Keratinocyte (primary cell): Measurements from ENCODE around the gene TRIM3.

Source experiments
- CTCF ChIP-seq, 3 experiments: IDR thresholded peaks in 1 of 3; conservative IDR thresholded peaks in 1 of 3; optimal IDR thresholded peaks in 1 of 3; 2 replicates in 2 of 3; 3 replicates in 1 of 3; pipeline versions ENCODE3 to v1.5.1; 2011; ENCODE audit warnings: low read length in 3 of 3, mild to moderate bottlenecking in 3 of 3, moderate library complexity in 2 of 3, control low read depth in 1 of 3, inconsistent platforms in 1 of 3; ENCODE audit not compliant: insufficient read depth in 2 of 3; ENCODE audit errors: extremely low read depth in 1 of 3
- EZH2 ChIP-seq: IDR thresholded peaks from one replicate; pipeline ENCODE4 v1.6.1; 2012; ENCODE audit warnings: inconsistent platforms, mild to moderate bottlenecking, low read length, moderate library complexity

- TF ChIP-seq CTCF (optimal IDR thresholded peaks at IDR 0.05 in 1 of 3, IDR thresholded peaks at IDR 0.05 in 1 of 3, conservative IDR thresholded peaks at IDR 0.05 in 1 of 3; ENCODE audit: extremely low read depth in 1 of 3, insufficient read depth in 2 of 3, low read length in 3 of 3) (no peak), EZH2 (peak; percentile 53)
Measured at GRCh38 chr11:6417907-6418556, 55.7 kb downstream of the TRIM3 start.
